ENCODE results near the gene MAP3K2. TPM values are rescaled to one million over a fixed set of nuclear protein-coding genes. Genes with fewer than 3 reads are reported as not detected.

Gene MAP3K2
- total RNA-seq, 2 experiments from 2014 or later: 103 to 105 TPM

DNA sequence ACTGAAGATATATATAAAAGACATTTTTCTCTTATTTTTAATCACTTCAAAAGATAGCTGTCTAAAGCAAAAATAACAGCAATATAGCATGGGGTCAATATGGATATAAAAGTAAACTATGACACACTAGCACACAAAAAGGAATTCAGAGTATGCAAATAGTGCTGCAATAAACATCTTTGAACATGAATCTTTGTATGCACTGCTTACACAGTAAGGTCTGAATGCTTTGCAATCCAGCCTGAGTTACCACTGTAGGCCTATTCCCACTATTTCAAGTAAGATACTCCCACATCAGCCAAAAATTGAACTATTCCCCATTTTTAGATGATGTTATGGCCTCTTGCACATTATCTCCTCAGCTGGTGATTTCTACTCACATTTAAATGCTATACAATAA, 66.5 kb downstream of the MAP3K2 start:
- H3K4me1 ChIP-seq (ENCODE audit: insufficient read depth, low read length): no peaks in the 10 kb centered on the region
- intact Hi-C loops (cut with DNase I, micrococcal nuclease): loop anchor here in 1 of 2 experiments (10.0 kb wide), 1 partner anchor 93 kb away; the partner anchor contains the start of gene PROC
- TF ChIP-seq, protein P1, sequence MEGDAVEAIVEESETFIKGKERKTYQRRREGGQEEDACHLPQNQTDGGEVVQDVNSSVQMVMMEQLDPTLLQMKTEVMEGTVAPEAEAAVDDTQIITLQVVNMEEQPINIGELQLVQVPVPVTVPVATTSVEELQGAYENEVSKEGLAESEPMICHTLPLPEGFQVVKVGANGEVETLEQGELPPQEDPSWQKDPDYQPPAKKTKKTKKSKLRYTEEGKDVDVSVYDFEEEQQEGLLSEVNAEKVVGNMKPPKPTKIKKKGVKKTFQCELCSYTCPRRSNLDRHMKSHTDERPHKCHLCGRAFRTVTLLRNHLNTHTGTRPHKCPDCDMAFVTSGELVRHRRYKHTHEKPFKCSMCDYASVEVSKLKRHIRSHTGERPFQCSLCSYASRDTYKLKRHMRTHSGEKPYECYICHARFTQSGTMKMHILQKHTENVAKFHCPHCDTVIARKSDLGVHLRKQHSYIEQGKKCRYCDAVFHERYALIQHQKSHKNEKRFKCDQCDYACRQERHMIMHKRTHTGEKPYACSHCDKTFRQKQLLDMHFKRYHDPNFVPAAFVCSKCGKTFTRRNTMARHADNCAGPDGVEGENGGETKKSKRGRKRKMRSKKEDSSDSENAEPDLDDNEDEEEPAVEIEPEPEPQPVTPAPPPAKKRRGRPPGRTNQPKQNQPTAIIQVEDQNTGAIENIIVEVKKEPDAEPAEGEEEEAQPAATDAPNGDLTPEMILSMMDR (IDR thresholded peaks at IDR 0.05): no peak
- H3K27me3 ChIP-seq (ENCODE audit: control insufficient read depth in 1 of 2, insufficient read depth in 2 of 2, low read length in 2 of 2): no peaks in the 10 kb centered on the region
- H3K27ac ChIP-seq (ENCODE audit: low read depth in 1 of 2, low read length in 2 of 2): no peak overlapping the region
- Mint-ChIP-seq H3K9me3 (peaks cover 5% of the 10 kb centered on the region), H3K4me1 (ENCODE audit: low read depth) (no peaks in the 10 kb centered on the region), H3K36me3 (ENCODE audit: low read depth) (peaks cover 94% of the 10 kb centered on the region), H3K27me3 (no peaks in the 10 kb centered on the region), H3K4me3 (no peak overlapping the region), H3K27ac (no peak overlapping the region)
- no peak for ATAC-seq (ENCODE audit: poor library complexity)
- peaks cover 86% of the 10 kb centered on the region for H3K36me3 ChIP-seq (ENCODE audit: insufficient read depth, low read length)
- H3K4me3 ChIP-seq (ENCODE audit: low read length): no peak overlapping the region
- CTCF ChIA-PET: no interaction called here
- no peak for DNase-seq
- H3K9me3 ChIP-seq (ENCODE audit: control insufficient read depth in 1 of 2, insufficient read depth in 1 of 2, low read length in 2 of 2): peaks cover 0 to 5% of the 10 kb centered on the region in 2 experiments
- POLR2A ChIA-PET: interaction anchor here (0.8 kb wide), 1 partner anchor 27 kb away, joined by 3 read pairs; the partner anchor contains the start of gene ERCC3

DNA sequence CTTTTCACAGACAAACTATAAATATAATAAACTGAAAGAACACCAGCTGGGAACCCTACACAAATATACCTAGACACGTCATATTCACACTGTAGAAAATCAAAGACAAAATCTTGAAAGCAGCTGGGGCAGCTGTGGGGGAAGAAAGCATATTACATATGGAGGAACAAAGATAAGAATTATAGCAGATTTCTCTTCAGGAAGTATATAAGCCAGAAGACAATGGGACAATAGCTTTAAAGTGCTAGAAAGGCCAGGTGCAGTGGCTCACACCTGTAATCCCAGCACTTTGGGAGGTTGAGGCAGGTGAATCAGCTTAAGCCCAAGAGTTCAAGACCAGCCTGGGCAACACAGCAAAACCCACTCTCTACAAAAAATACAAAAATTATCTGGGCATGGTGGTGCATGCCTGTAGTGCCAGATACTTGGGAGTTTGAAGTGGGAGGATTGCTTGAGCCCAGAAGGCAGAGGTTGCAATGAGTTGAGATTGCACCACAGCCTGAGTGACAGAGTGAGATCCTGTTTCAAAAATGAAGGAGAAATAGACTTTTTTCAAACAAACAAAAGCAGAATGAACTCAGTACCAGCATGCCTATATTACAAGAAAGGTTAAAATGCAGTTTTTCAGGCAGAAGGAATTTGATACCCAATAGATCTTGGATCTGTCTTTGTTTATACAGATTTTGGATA, 67.0 kb downstream of the MAP3K2 start:
- DNase-seq (no peak), ATAC-seq (ENCODE audit: poor library complexity) (no peak)
- H3K4me3 Mint-ChIP-seq: no peak overlapping the region
- TF ChIP-seq, protein P1 (IDR thresholded peaks at IDR 0.05): no peak
- no peaks in the 10 kb centered on the region for H3K4me1 Mint-ChIP-seq (ENCODE audit: low read depth)
- intact Hi-C loops (cut with DNase I, micrococcal nuclease): loop anchor here in 1 of 2 experiments (10.0 kb wide), 1 partner anchor 94 kb away; the partner anchor contains the start of gene PROC
- Histone ChIP-seq H3K4me3 (ENCODE audit: low read length) (no peak overlapping the region), H3K36me3 (ENCODE audit: insufficient read depth, low read length) (peaks cover 86% of the 10 kb centered on the region), H3K27ac (ENCODE audit: low read depth in 1 of 2, low read length in 2 of 2) (no peak overlapping the region), H3K9me3 (ENCODE audit: control insufficient read depth in 1 of 2, insufficient read depth in 1 of 2, low read length in 2 of 2) (peaks cover 0 to 5% of the 10 kb centered on the region in 2 experiments), H3K27me3 (ENCODE audit: control insufficient read depth in 1 of 2, insufficient read depth in 2 of 2, low read length in 2 of 2) (no peaks in the 10 kb centered on the region), H3K4me1 (ENCODE audit: insufficient read depth, low read length) (no peaks in the 10 kb centered on the region)
- ChIA-PET POLR2A (interaction anchor here (0.8 kb wide), 1 partner anchor 26 kb away, joined by 3 read pairs; the partner anchor contains the start of gene ERCC3), CTCF (no interaction called here)
- no peak overlapping the region for H3K27ac Mint-ChIP-seq
- H3K27me3 Mint-ChIP-seq: no peaks in the 10 kb centered on the region
- peaks cover 93% of the 10 kb centered on the region for H3K36me3 Mint-ChIP-seq (ENCODE audit: low read depth)
- peaks cover 5% of the 10 kb centered on the region for H3K9me3 Mint-ChIP-seq

DNA sequence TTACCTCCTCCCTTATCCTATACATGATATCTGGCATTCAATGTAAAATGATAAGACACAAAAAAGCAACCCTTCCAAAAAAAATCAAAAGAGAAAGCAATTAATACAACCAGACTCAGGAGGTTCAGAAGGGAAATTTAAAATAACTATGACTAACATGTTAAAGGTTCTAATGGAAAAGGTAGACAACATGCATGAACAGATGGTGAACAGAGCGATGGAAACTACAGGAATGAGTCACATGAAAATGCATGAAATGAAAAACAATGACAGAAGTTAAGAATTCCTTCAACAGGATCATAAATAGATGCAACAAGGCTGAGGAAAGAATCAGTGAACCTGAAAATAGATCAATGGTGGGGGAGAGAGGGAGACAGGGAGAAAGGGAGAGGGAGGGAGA, 67.7 kb downstream of the MAP3K2 start:
- Mint-ChIP-seq H3K27ac (no peak overlapping the region), H3K9me3 (peaks cover 5% of the 10 kb centered on the region), H3K4me3 (no peak overlapping the region), H3K4me1 (ENCODE audit: low read depth) (no peaks in the 10 kb centered on the region), H3K36me3 (ENCODE audit: low read depth) (peaks cover 93% of the 10 kb centered on the region), H3K27me3 (no peaks in the 10 kb centered on the region)
- no peaks in the 10 kb centered on the region for H3K4me1 ChIP-seq (ENCODE audit: insufficient read depth, low read length)
- peaks cover 84% of the 10 kb centered on the region for H3K36me3 ChIP-seq (ENCODE audit: insufficient read depth, low read length)
- no peak for DNase-seq
- ChIA-PET CTCF (interaction anchor here (0.7 kb wide), 1 partner anchor 9 kb away, joined by 4 read pairs; no protein-coding TSS in a partner anchor), POLR2A (no interaction called here)
- H3K4me3 ChIP-seq (ENCODE audit: low read length): no peak overlapping the region
- no peaks in the 10 kb centered on the region for H3K27me3 ChIP-seq (ENCODE audit: control insufficient read depth in 1 of 2, insufficient read depth in 2 of 2, low read length in 2 of 2)
- no peak overlapping the region for H3K27ac ChIP-seq (ENCODE audit: low read depth in 1 of 2, low read length in 2 of 2)
- H3K9me3 ChIP-seq (ENCODE audit: control insufficient read depth in 1 of 2, insufficient read depth in 1 of 2, low read length in 2 of 2): peaks cover 0 to 5% of the 10 kb centered on the region in 2 experiments
- ATAC-seq (ENCODE audit: poor library complexity): no peak
- intact Hi-C loops (cut with DNase I, micrococcal nuclease): loop anchor here in 1 of 2 experiments (10.0 kb wide), 1 partner anchor 95 kb away; the partner anchor contains the start of gene PROC
- TF ChIP-seq, protein P1 (IDR thresholded peaks at IDR 0.05): no peak
